AML-193 (cell line): ENCODE measurements around the gene RUNDC1.
A peak's percentile ranks its signal among the peaks of the same experiment; 100 is the strongest.
"Not testable (repeated sequence)": the region's sequence is repeated elsewhere in the genome, so short reads cannot be mapped to it uniquely, and the experiment has no call there.

Experiments used
- DNase-seq, 2 experiments: peaks; one replicate each; lab custom pipeline; 2025; lab: John Stamatoyannopoulos, UW

The RUNDC1 gene

GRCh38 chr17:42980274-42980765, at the start of gene RUNDC1:
Gene RUNDC1, plus strand, starts transcription at chr17:42980565. Its CDS starts 12 bp downstream, at chr17:42980577.
- DNase-seq: peak; percentile 81 to 83

GRCh38 chr17:42937712-42938596, 42.4 kb upstream of the RUNDC1 start:
- peak; percentile 56 to 63 for DNase-seq

- DNase-seq: no peak
Measured at GRCh38 chr17:42944211-42944610, 36.2 kb upstream of the RUNDC1 start.

- no peak for DNase-seq
Measured at GRCh38 chr17:42946812-42947211, 33.6 kb upstream of the RUNDC1 start.

- no peak for DNase-seq
Measured at GRCh38 chr17:42950044-42950783, 30.2 kb upstream of the RUNDC1 start.

- DNase-seq: no peak
Measured at GRCh38 chr17:42953669-42954068, 26.7 kb upstream of the RUNDC1 start.

GRCh38 chr17:42964161-42964932, 16.0 kb upstream of the RUNDC1 start, which contains the start of gene AARSD1:
Gene AARSD1, minus strand, starts transcription at chr17:42964454. Its CDS starts 14 bp downstream, at chr17:42964440.
- peak; percentile 94 to 96 for DNase-seq

GRCh38 chr17:42967925-42968324, 12.4 kb upstream of the RUNDC1 start:
- DNase-seq: no peak

- DNase-seq: peak; percentile 31 to 48
Measured at GRCh38 chr17:42969001-42969581, 11.3 kb upstream of the RUNDC1 start.

- DNase-seq: no peak
Measured at GRCh38 chr17:42971589-42971988, 8.8 kb upstream of the RUNDC1 start.

- not testable (repeated sequence) for DNase-seq
Measured at GRCh38 chr17:42973323-42973722, 7.0 kb upstream of the RUNDC1 start.

GRCh38 chr17:42975265-42975664, 5.1 kb upstream of the RUNDC1 start:
- DNase-seq: no peak

- DNase-seq: not testable (repeated sequence)
Measured at GRCh38 chr17:42975701-42976100, 4.7 kb upstream of the RUNDC1 start.

GRCh38 chr17:42979511-42980273, 673 bp upstream of the RUNDC1 start, which contains the start of gene PTGES3L:
Gene PTGES3L, minus strand, starts transcription at chr17:42980080. Its CDS starts 27 bp downstream, at chr17:42980053.
- peak; percentile 40 to 58 for DNase-seq

- DNase-seq: peak; percentile 51 to 53
Measured at GRCh38 chr17:42980766-42981397, 517 bp downstream of the RUNDC1 start.

- no peak for DNase-seq
Measured at GRCh38 chr17:42982266-42982665, 1.9 kb downstream of the RUNDC1 start.

- peak; percentile 98 to 99 for DNase-seq
Measured at GRCh38 chr17:42985225-42985624, 4.9 kb downstream of the RUNDC1 start.

- no peak for DNase-seq
Measured at GRCh38 chr17:42989141-42989540, 8.8 kb downstream of the RUNDC1 start.

GRCh38 chr17:42989726-42990652, 9.6 kb downstream of the RUNDC1 start:
- DNase-seq: no peak
